ENCODE results near the gene A4GALT. TPM values are rescaled to one million over a fixed set of nuclear protein-coding genes. Genes with fewer than 3 reads are reported as not detected.

A4GALT gene
- total RNA-seq, 1 donor from 2014 or later: 32.8 TPM

- no peaks in the 10 kb centered on the region for H3K9me3 Mint-ChIP-seq (ENCODE audit: unreplicated experiment)
- H3K27me3 Mint-ChIP-seq (ENCODE audit: unreplicated experiment): no peaks in the 10 kb centered on the region
- H3K4me1 Mint-ChIP-seq (ENCODE audit: unreplicated experiment): peaks cover 25% of the 10 kb centered on the region
- H3K27ac Mint-ChIP-seq (ENCODE audit: unreplicated experiment): no peak overlapping the region
- no peak for DNase-seq (ENCODE audit: extremely low spot score, unreplicated experiment)
- no peaks in the 10 kb centered on the region for H3K36me3 Mint-ChIP-seq (ENCODE audit: unreplicated experiment)
- TF ChIP-seq CTCF (IDR thresholded peaks at IDR 0.05): no peak
- H3K4me3 Mint-ChIP-seq (ENCODE audit: unreplicated experiment): no peak overlapping the region
Observed at GRCh38 chr22:42702675-42703074, 18.0 kb downstream of the A4GALT start.

GRCh38 chr22:42701694-42702093 lies 19.0 kb downstream of the A4GALT start:
- no peak for DNase-seq (ENCODE audit: extremely low spot score, unreplicated experiment)
- Mint-ChIP-seq H3K27me3 (ENCODE audit: unreplicated experiment) (no peaks in the 10 kb centered on the region), H3K27ac (ENCODE audit: unreplicated experiment) (no peak overlapping the region), H3K9me3 (ENCODE audit: unreplicated experiment) (no peaks in the 10 kb centered on the region), H3K4me3 (ENCODE audit: unreplicated experiment) (no peak overlapping the region), H3K36me3 (ENCODE audit: unreplicated experiment) (no peaks in the 10 kb centered on the region), H3K4me1 (ENCODE audit: unreplicated experiment) (peaks cover 33% of the 10 kb centered on the region)
- no peak for TF ChIP-seq CTCF (IDR thresholded peaks at IDR 0.05)

- Mint-ChIP-seq H3K36me3 (ENCODE audit: unreplicated experiment) (no peaks in the 10 kb centered on the region), H3K27ac (ENCODE audit: unreplicated experiment) (no peak overlapping the region), H3K4me1 (ENCODE audit: unreplicated experiment) (peaks cover 38% of the 10 kb centered on the region), H3K4me3 (ENCODE audit: unreplicated experiment) (no peak overlapping the region), H3K27me3 (ENCODE audit: unreplicated experiment) (no peaks in the 10 kb centered on the region), H3K9me3 (ENCODE audit: unreplicated experiment) (no peaks in the 10 kb centered on the region)
- DNase-seq (ENCODE audit: extremely low spot score, unreplicated experiment): no peak
- TF ChIP-seq CTCF (IDR thresholded peaks at IDR 0.05): no peak
Observed at GRCh38 chr22:42700901-42701300, 19.8 kb downstream of the A4GALT start.

- H3K4me1 Mint-ChIP-seq (ENCODE audit: unreplicated experiment): peaks cover 38% of the 10 kb centered on the region
- TF ChIP-seq CTCF (IDR thresholded peaks at IDR 0.05): no peak
- no peaks in the 10 kb centered on the region for H3K9me3 Mint-ChIP-seq (ENCODE audit: unreplicated experiment)
- no peaks in the 10 kb centered on the region for H3K36me3 Mint-ChIP-seq (ENCODE audit: unreplicated experiment)
- H3K27ac Mint-ChIP-seq (ENCODE audit: unreplicated experiment): no peak overlapping the region
- H3K4me3 Mint-ChIP-seq (ENCODE audit: unreplicated experiment): no peak overlapping the region
- no peaks in the 10 kb centered on the region for H3K27me3 Mint-ChIP-seq (ENCODE audit: unreplicated experiment)
- no peak for DNase-seq (ENCODE audit: extremely low spot score, unreplicated experiment)
Observed at GRCh38 chr22:42700355-42700754, 20.3 kb downstream of the A4GALT start.

- H3K9me3 Mint-ChIP-seq (ENCODE audit: unreplicated experiment): no peaks in the 10 kb centered on the region
- TF ChIP-seq CTCF (IDR thresholded peaks at IDR 0.05): no peak
- H3K4me3 Mint-ChIP-seq (ENCODE audit: unreplicated experiment): no peak overlapping the region
- peaks cover 38% of the 10 kb centered on the region for H3K4me1 Mint-ChIP-seq (ENCODE audit: unreplicated experiment)
- no peaks in the 10 kb centered on the region for H3K36me3 Mint-ChIP-seq (ENCODE audit: unreplicated experiment)
- H3K27me3 Mint-ChIP-seq (ENCODE audit: unreplicated experiment): no peaks in the 10 kb centered on the region
- peak overlapping the region; percentile 27 for H3K27ac Mint-ChIP-seq (ENCODE audit: unreplicated experiment)
- DNase-seq (ENCODE audit: extremely low spot score, unreplicated experiment): no peak
Observed at GRCh38 chr22:42699976-42700352, 20.7 kb downstream of the A4GALT start.

Measured in osteocyte (in vitro differentiated cells).